ENCODE results near the gene ARSG.
"Not testable (repeated sequence)": the region's sequence is repeated elsewhere in the genome, so short reads cannot be mapped to it uniquely, and the experiment has no call there.

Gene ARSG

DNA sequence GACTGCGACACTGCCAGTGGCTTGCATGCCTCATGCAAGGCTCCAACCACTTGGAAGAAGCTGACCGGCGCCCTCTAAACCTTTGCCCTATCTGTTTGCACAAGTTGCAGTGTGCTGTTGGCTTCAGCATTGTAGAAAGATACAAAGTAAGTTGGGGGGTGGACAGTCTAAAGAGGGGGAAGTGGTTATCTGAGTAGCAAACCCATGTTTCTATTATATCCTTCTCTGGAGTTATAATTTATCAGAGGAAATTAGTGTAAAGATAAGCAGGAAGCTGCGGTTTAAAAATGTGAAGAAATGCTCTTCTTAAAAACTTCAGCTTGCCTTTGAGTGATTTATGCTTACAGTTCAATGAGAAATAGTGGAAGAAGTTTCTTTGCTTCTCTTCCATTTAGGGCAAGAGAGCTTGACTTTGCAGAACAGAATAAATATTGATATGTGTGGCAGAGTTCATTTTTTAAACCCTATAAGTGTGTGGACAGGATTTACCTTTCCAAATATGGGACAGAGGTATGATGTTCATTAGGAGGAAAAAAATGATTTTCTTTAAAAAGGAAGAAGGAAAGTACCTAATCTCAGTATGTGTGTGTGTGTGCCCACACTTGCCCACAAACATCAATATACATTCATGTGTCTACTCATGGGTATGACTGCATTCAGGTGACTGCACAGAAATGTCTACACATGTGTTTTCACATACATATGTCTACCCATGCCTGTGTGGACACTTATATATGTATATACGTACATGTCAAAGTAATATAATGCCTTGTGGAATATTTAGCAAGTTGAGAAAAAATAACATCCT lies 35.4 kb upstream of the ARSG start:
- H3K4me1 ChIP-seq (ENCODE audit: low read depth, poor library complexity, severe bottlenecking): peaks cover 27% of the 10 kb centered on the region
- H3K36me3 ChIP-seq (ENCODE audit: insufficient read depth): no peaks in the 10 kb centered on the region
- H3K27ac ChIP-seq: no peak overlapping the region
- H4K20me1 ChIP-seq (ENCODE audit: insufficient read depth): no peaks in the 10 kb centered on the region
- no peak overlapping the region for H3K4me2 ChIP-seq
- no peaks in the 10 kb centered on the region for H3K79me2 ChIP-seq (ENCODE audit: insufficient read depth, low read depth)
- H3K4me3 ChIP-seq (IDR thresholded peaks at IDR 0.05; ENCODE audit: insufficient read depth, low read depth, low read length): no peak overlapping the region
- no peak overlapping the region for H3K9ac ChIP-seq
- TF ChIP-seq, protein P1, sequence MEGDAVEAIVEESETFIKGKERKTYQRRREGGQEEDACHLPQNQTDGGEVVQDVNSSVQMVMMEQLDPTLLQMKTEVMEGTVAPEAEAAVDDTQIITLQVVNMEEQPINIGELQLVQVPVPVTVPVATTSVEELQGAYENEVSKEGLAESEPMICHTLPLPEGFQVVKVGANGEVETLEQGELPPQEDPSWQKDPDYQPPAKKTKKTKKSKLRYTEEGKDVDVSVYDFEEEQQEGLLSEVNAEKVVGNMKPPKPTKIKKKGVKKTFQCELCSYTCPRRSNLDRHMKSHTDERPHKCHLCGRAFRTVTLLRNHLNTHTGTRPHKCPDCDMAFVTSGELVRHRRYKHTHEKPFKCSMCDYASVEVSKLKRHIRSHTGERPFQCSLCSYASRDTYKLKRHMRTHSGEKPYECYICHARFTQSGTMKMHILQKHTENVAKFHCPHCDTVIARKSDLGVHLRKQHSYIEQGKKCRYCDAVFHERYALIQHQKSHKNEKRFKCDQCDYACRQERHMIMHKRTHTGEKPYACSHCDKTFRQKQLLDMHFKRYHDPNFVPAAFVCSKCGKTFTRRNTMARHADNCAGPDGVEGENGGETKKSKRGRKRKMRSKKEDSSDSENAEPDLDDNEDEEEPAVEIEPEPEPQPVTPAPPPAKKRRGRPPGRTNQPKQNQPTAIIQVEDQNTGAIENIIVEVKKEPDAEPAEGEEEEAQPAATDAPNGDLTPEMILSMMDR (conservative IDR thresholded peaks at IDR 0.05; ENCODE audit: low read depth, low read length): no peak
- H2AFZ ChIP-seq (ENCODE audit: low read depth): no peak overlapping the region
- no peaks in the 10 kb centered on the region for H3K27me3 ChIP-seq (ENCODE audit: insufficient read depth, low read depth)

DNA sequence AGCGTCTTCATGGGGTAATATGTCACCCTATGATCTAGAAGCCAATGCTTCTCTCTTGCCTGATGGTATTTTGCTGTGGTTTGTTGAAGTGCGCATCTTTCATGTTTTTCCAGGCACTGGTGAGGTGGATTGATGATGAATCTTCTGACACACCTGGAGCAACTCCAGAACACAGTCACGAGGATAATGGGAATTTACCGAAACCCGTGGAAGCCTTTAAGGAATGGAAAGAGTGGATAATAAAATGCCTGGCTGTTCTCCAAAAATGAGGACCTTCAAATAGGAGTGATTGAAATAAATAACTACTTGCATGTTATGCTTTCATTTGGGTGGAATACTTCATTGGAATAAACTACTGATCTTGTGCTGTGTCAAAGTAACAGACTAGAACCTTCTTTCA lies 34.6 kb upstream of the ARSG start:
- not testable (repeated sequence) for H2AFZ ChIP-seq (ENCODE audit: low read depth); H3K4me3 ChIP-seq (IDR thresholded peaks at IDR 0.05; ENCODE audit: insufficient read depth, low read depth, low read length); H3K27me3 ChIP-seq (ENCODE audit: insufficient read depth, low read depth); H3K9ac ChIP-seq; H3K4me2 ChIP-seq; H3K79me2 ChIP-seq (ENCODE audit: insufficient read depth, low read depth); H4K20me1 ChIP-seq (ENCODE audit: insufficient read depth); H3K27ac ChIP-seq; H3K36me3 ChIP-seq (ENCODE audit: insufficient read depth)
- H3K4me1 ChIP-seq (ENCODE audit: low read depth, poor library complexity, severe bottlenecking): peaks cover 27% of the 10 kb centered on the region

DNA sequence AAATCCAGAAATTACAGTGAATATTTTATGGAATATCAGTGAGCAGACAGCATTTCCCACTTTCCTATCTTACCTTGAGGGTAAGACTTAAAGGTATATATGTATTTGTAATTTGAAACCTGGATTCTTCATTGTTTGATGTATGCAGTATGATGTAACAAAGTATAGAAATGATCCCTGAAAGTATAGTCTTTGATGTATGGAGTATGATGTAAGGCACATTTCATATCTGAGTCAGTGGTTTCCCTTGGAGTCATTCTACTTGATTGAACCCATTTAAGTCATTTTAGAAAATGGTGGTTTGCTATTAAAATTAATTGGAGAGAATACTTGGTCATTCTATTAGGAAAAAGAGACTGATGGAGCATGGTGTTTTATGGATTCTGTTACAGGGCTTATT lies 33.4 kb upstream of the ARSG start:
- H3K4me1 ChIP-seq (ENCODE audit: low read depth, poor library complexity, severe bottlenecking): peaks cover 32% of the 10 kb centered on the region
- no peaks in the 10 kb centered on the region for H4K20me1 ChIP-seq (ENCODE audit: insufficient read depth)
- no peak overlapping the region for H3K9ac ChIP-seq
- H3K4me3 ChIP-seq (IDR thresholded peaks at IDR 0.05; ENCODE audit: insufficient read depth, low read depth, low read length): no peak overlapping the region
- H2AFZ ChIP-seq (ENCODE audit: low read depth): no peak overlapping the region
- no peaks in the 10 kb centered on the region for H3K79me2 ChIP-seq (ENCODE audit: insufficient read depth, low read depth)
- H3K27ac ChIP-seq: peak overlapping the region; percentile 79; the same call in 1 of the 2 replicates
- no peaks in the 10 kb centered on the region for H3K36me3 ChIP-seq (ENCODE audit: insufficient read depth)
- no peaks in the 10 kb centered on the region for H3K27me3 ChIP-seq (ENCODE audit: insufficient read depth, low read depth)
- H3K4me2 ChIP-seq: peak overlapping the region; percentile 92
- TF ChIP-seq, protein P1 (conservative IDR thresholded peaks at IDR 0.05; ENCODE audit: low read depth, low read length): no peak

DNA sequence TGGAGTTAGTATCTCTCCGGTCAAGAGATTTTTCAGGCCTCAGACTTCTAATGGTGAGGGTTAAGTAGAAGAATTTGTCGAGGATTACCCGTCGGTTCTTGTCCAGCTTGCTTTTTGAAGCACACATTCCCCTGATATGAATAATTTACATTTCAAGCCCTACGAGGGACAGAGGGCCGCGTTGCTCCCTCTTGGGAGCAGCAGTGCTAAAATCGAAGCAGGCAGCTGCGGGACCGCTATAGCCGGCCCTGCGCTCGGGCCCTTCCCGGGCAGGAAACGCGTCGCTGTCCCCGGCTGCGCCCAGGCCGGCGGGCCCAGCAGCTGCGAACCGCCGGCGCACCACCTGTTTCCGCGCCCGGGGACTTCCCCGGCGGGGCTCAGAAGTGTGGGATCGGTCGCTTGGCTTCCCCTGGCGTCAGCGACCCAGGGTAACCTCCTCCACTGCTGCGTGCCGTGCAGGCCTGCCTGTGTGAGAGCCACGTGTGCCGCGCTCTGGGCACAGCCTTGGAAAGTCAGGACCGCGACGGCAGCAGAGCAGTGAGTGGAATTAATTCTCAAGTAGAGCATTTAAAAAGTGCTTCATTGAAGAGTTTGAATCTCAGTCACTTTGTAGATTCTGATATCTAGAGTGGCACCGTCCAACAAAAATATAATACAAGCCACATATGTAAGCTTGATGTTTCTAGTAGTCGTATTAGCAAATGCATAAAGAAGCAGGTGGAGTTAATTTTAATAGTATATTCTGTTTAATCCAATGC lies 32.2 kb upstream of the ARSG start:
- Histone ChIP-seq H3K27ac (peak overlapping the region; percentile 79), H2AFZ (ENCODE audit: low read depth) (peak overlapping the region; percentile 62), H3K9ac (peak overlapping the region; percentile 57), H3K4me1 (ENCODE audit: low read depth, poor library complexity, severe bottlenecking) (peaks cover 42% of the 10 kb centered on the region), H3K4me2 (peak overlapping the region; percentile 92)
- H3K4me3 ChIP-seq (IDR thresholded peaks at IDR 0.05; ENCODE audit: insufficient read depth, low read depth, low read length); H4K20me1 ChIP-seq (ENCODE audit: insufficient read depth); H3K79me2 ChIP-seq (ENCODE audit: insufficient read depth, low read depth); H3K27me3 ChIP-seq (ENCODE audit: insufficient read depth, low read depth); H3K36me3 ChIP-seq (ENCODE audit: insufficient read depth): not testable (repeated sequence)

DNA sequence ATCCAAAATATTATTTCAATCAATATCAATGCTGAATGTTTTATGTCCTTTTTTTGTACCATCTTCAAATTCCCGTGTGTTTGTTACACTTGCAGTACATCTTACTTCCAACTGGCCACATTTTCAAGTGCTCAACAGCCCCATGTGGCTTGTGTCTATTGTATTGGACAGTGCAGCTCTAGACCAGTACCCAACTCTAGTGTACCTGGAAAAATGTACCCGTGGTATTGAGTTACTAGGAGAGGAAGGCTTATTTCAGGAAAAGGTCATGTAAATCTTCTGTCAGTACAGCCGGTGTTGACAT lies 31.7 kb upstream of the ARSG start:
- not testable (repeated sequence) for H3K27me3 ChIP-seq (ENCODE audit: insufficient read depth, low read depth); H3K4me3 ChIP-seq (IDR thresholded peaks at IDR 0.05; ENCODE audit: insufficient read depth, low read depth, low read length); H3K79me2 ChIP-seq (ENCODE audit: insufficient read depth, low read depth); H4K20me1 ChIP-seq (ENCODE audit: insufficient read depth); H3K36me3 ChIP-seq (ENCODE audit: insufficient read depth)
- H3K4me2 ChIP-seq: peak overlapping the region; percentile 59
- H3K4me1 ChIP-seq (ENCODE audit: low read depth, poor library complexity, severe bottlenecking): peaks cover 44% of the 10 kb centered on the region
- H3K9ac ChIP-seq: peak overlapping the region; percentile 57
- H2AFZ ChIP-seq (ENCODE audit: low read depth): peak overlapping the region; percentile 50
- peak overlapping the region; percentile 79 for H3K27ac ChIP-seq
